OCI-M1 (cell line): ENCODE measurements around the gene COL16A1.

ENCODE experiments used
- DNase-seq: peaks from one replicate; lab custom pipeline; 2025; lab: John Stamatoyannopoulos, UW

The COL16A1 gene

GRCh38 chr1:31703431-31704270, at the start of gene COL16A1:
Gene COL16A1, minus strand, starts transcription at chr1:31704017. Its CDS starts 1,824 bp downstream, at chr1:31702193.
- no peak for DNase-seq

GRCh38 chr1:31752952-31753475, 49.2 kb upstream of the COL16A1 start:
- DNase-seq: no peak

GRCh38 chr1:31752258-31752657, 48.4 kb upstream of the COL16A1 start:
- no peak for DNase-seq

- DNase-seq: no peak
Measured at GRCh38 chr1:31751822-31752241, 48.0 kb upstream of the COL16A1 start.

GRCh38 chr1:31750858-31751510, 47.2 kb upstream of the COL16A1 start:
- DNase-seq: peak; percentile 32

- no peak for DNase-seq
Measured at GRCh38 chr1:31749785-31750735, 46.2 kb upstream of the COL16A1 start.

GRCh38 chr1:31748365-31748764, 44.5 kb upstream of the COL16A1 start:
- no peak for DNase-seq

GRCh38 chr1:31747304-31747703, 43.5 kb upstream of the COL16A1 start:
- no peak for DNase-seq

GRCh38 chr1:31746687-31747086, 42.9 kb upstream of the COL16A1 start:
- no peak for DNase-seq

- DNase-seq: no peak
Measured at GRCh38 chr1:31745946-31746670, 42.3 kb upstream of the COL16A1 start.

GRCh38 chr1:31745096-31745945, 41.5 kb upstream of the COL16A1 start:
- peak; percentile 85 for DNase-seq

- DNase-seq: no peak
Measured at GRCh38 chr1:31744165-31744888, 40.5 kb upstream of the COL16A1 start.

GRCh38 chr1:31742462-31743212, 38.8 kb upstream of the COL16A1 start:
- DNase-seq: no peak

GRCh38 chr1:31739346-31739745, 35.5 kb upstream of the COL16A1 start:
- no peak for DNase-seq

GRCh38 chr1:31736675-31737074, 32.9 kb upstream of the COL16A1 start:
- no peak for DNase-seq

GRCh38 chr1:31735571-31735970, 31.8 kb upstream of the COL16A1 start:
- no peak for DNase-seq

GRCh38 chr1:31734582-31735107, 30.8 kb upstream of the COL16A1 start:
- DNase-seq: no peak

- DNase-seq: no peak
Measured at GRCh38 chr1:31733389-31734219, 29.8 kb upstream of the COL16A1 start.
